Stimulated activated CD8-positive, alpha-beta memory T cell treated with anti-CD3 and anti-CD28 coated beads, Interleukin-4, amount 100 ng/mL, for 48 hours (primary cell): Measurements from ENCODE around the gene DEFB110.

Experiments
- DNase-seq: peaks from one replicate; pipeline ENCODE4 v3.0.0-alpha.2; 2020

The DEFB110 gene

DNA sequence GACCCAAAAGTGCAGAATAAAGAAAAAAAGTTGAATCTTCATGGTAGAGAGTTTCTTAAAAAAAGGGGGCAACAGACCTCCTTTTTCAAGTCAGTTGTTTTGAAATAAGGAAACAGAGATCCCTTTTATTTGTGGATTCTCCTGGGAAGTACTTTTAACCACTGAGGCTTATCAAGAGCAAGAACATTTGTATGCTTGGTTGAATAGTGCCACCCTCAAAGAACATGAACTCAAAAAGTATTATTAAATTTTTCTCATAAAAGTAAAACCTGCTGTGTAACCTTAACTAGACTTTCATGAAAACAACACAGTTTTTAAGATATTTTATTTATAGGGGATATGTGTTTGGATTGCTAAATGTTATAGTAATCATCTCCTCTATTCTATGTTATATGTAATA, at the start of gene DEFB110:
DEFB110 (minus strand) TSS at position 101 of the 400 bp plus-strand sequence; CDS start at position 42, 59 bp downstream.
- DNase-seq = no peak

DNA sequence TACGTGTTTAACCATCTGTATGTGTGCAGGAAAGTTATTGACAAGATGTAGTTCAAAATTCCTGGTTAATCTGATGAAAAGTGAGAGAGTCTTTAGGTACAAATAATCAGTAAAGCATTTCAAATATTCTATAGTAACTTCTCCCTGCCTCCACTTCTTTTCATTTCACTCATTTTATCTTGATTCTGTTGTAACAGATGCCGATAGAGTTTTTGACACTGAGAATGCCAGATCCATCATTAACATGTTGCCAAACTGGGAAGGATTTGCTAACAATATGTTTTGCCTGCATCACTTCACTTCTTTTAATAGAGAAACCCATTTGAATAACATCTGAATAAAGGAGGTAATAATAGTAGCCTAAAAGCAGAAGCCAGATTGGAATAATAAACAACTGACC, 48.3 kb upstream of the DEFB110 start:
- no peak for DNase-seq

DNA sequence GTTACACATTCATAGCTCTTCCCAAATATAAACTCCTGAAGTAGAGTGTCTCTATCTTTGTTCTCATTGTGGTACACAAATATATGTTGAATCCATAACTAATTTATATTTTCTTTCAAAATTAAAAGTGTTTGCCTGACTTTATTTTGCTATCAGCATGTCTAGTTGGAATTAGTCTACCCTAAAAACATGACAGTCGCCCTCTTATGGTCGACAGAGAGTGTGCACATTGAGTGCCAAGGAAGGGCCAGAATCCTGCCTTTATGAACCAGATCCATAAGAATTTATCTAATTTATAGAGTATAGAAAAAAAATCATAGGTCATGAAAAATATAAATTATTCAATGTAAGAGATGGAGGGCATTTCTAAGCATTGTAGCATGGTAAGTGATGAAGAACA, 40.3 kb upstream of the DEFB110 start:
- DNase-seq = no peak

DNA sequence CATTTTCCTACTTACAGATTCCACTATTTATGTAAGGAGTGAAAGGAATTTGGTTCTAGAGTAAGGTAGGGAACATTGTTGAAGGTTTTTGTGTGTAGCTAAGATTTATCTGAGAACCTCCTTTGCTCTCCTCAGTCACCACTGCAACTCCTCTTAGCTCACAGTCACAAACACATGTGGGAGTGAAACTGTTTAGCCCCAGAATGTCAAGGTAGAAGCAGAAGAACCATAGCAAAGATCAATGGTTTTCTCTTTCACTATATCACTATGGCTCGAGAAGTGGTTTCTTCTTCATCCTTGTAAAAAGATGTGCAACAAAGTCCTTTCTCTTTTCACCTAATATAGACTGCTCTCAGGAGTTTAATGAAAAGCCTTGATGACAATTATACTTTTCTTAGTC, 34.4 kb upstream of the DEFB110 start:
- no peak for DNase-seq

DNA sequence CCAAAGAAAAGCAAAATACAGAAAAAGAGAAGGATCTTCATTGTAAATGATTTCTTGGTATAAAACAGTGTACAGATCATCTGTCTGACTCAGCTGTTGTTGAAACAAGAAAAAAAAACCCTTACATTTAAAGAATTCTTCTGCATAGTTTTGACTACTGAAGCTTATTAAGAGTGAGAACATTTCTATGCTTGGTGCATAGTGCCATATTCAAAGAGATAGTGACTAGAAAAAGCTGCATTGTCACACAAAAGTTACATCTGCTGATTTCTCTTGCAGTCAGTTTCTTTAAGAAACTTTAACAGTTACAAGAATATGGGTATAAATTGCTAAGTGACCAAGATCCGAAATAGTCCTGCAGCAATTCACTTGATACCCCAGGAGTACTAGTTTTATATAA, 28.0 kb upstream of the DEFB110 start, which contains the start of gene DEFB112:
DEFB112 (minus strand) TSS at position 101 of the 400 bp plus-strand sequence; CDS start at position 41, 60 bp downstream.
- DNase-seq = no peak

DNA sequence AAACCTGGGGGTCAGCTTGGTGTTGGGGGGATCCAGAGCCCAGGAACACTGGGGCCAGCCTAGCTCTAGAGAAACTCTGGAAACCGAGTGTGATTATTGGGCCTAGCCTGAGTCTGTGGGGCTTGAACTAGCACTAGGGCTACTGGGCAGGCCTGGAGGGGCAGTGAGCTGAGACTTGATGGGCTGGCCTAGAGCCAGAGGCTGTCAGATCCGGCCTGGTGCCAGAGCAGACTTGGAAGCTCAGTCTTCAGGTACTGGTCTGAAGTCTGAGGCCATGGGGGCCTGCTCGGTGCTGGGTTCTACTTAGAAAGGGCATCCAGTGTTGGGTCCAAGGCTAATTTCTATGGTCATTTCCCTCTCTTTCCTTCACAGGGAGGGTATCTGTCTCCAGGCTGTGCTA, 25.2 kb upstream of the DEFB110 start:
- DNase-seq = no peak

DNA sequence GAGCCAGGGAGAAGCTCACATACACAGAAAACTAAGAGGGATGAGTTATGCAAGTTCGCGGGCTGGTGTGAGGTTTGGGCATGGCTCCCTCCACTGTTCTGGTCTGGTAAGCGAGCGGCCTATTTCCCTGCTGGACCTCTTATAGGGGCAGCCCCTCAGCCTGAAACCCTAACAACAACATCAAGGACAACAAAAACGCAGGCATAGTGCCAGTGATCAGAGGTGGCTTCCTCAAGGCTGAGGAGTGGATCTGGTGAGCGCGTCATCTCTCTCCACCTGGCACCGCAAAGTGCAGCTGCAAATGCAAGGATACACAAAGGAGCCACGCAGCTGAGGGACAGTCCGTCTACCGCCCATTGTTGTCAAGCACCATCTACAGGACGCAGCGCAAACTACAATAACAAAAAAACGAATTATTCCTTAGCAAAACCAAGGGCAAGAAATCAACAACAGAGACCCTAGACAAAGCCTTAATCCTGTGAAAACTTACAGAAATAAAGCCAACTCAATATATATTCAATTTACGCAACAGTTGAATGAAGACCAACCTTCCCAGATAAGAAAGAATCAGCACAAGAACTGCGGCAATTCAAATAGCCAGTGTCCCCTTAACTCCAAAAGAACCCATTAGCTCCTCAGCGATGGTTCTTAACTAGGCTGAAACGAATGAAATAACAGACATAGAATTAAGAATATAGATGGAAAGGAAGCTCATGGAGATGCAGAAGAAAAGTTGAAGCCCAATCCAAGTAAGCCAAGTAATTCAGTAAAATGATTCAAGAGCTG, 9.2 kb upstream of the DEFB110 start:
- no peak for DNase-seq

DNA sequence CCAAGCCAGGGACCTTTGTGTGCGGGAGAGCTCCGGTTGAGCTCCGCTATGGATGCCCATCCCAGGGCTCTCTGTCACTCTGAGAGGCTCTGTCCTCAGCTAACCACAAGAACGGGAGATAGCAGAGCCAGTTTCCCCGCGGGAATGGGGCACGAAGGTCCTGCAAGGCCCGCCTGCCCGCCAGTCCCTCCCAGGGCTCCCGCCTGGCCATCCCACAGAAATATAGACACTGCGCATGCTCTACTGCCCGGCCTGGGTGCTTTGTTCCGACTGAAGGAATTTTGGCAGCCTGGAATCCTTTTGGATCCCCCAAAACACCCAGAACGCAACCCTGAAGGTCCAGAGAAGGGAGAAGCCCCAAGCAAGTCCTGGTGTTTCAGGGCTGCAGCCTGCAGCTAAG, 8.6 kb upstream of the DEFB110 start:
- DNase-seq = no peak

DNA sequence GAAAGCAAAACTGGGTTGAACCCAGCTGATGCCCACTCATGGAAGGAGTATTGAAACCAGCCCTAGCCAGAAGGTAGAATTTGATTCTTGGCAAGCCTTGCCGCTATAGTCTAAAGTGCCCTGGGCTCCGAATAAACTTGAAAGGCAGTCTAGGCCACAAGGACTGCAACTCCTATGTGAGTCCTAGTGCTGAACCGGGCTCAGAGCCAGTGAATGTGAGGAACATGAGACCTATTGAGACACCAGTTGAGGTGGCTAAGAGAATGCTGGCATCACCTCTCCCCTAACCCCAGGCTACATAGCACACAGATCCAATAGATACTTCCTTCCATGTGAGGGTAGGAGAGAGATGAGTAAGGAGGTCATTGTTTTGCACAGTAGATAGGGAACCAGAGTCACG, 3.5 kb upstream of the DEFB110 start:
- DNase-seq = no peak

DNA sequence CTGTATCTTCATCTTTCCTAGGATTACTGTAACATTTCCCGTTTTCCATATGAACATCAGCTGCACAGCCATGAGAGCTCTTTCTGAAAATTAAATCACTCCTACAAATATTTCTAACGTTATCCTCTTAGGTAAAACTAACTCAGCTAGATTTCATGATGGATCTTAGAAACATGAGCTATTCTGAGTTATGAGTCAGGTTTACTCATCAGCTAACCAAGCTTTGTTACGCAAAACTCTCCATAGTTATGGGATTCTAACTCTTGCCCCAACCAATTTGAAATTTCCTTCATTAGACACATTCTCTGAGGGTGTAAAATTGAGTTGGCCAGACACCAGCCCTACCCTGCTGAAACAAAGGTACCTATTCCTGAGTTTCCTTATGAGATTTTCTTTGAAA, 14.0 kb downstream of the DEFB110 start:
- DNase-seq = no peak

DNA sequence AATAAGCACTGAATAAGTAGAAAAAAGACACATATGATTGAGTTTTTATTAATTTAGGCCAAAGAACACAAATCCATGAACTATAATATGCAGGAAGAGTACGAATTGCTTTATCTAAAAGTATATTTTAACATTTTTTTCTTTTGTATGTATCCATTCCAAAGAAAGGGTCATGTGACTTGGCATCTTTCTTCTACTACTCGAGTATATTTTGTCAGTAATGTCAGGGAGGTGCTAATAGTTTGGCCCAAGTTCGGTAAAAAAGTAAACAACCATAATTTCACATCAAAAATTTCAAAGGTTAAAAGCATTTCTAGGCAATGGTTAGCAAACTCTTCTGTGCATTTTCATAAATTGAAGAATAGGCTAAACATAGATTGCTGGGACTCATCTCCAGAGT, 18.7 kb downstream of the DEFB110 start:
- no peak for DNase-seq

DNA sequence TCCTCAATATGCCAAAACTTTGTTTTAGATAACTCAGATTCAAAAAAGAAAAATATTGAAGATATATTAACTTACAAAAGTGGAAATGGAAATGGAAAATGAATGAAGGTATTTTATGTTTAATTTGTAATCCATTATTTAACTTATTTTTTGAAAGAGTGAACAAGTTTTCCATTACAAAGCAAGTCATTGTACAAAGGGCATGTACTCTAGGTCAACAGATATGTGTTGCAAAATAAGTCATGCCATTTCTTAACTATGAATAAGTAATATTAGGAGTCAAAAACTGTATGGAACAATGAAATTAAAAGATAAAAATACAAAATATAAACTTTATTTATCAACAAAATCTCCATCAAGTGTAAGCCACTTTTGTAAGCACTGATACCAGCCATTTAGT, 26.5 kb downstream of the DEFB110 start:
- no peak for DNase-seq

DNA sequence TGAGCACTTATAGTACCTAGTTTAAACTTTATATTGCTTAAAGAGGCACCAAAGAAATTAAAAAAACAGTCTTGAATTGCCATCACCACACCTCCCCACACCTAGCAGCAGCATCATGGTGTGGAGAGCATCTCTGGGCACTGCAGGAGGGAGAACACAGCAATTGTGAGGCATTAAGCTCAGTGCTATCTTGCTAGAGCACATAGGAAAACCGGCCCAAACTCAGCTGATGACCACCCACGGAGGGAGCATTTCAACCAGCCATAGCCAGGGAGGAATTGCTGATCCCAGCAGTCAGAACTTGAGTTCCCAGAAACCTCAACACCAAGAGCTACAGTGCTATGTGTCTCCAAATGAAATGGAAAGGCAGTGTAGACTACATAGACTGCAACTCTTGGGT, 32.9 kb downstream of the DEFB110 start:
- DNase-seq = no peak

DNA sequence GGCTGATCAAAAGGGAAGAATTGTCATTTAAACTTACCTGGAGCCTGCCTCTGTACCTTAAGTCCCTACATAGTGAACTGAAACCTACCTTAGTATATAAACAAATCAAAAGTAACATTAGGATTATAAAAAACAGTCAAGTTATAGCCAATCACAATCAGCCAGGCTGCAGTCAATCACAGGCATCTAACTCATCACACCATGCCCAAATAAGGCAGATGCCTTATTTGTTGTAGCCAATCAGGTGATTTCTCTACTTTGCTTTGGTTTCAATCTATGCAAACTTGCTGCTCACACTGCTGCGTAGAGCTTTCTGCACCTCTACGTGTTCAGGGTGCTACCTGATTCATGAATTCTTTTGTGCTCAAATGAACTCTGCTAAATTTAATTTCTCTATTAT, 34.0 kb downstream of the DEFB110 start:
- DNase-seq = no peak

DNA sequence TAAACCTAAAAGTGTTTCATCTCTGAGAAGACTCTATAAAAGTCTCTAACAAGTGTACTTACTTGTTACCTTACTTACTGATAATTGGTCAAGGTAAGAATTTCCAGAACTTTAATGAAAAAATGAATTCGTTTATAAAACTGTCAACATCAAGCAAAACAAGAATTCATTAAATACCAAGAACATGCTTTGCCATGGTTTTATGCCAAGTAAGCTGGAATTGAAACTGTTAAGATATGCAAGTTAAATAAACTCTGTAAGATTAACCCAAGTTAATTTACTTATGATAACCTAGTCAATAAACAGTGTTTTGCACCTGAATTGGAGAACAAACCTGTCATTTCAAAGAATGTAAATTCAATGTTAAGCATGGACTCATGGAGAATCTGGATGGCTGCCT, 35.2 kb downstream of the DEFB110 start:
- DNase-seq = no peak

DNA sequence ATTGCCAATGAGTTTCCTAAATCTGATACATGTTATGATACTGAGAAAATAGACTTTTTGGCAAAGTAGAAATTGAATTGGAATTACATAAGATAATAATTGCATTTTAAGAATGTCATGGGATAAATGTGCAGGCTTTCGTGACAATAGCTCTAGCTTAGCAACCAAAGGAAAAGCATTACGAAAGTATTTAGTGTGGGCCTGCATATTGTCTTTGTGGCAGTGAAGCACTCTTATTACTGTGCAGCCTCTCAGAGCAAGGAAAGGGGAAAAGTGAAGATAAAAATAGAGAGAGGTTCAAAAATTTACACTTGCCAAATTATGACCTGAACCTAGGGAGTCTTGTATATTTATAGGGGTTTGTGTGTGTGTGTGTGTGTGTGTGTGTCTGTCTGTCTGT, 39.7 kb downstream of the DEFB110 start:
- DNase-seq = no peak

DNA sequence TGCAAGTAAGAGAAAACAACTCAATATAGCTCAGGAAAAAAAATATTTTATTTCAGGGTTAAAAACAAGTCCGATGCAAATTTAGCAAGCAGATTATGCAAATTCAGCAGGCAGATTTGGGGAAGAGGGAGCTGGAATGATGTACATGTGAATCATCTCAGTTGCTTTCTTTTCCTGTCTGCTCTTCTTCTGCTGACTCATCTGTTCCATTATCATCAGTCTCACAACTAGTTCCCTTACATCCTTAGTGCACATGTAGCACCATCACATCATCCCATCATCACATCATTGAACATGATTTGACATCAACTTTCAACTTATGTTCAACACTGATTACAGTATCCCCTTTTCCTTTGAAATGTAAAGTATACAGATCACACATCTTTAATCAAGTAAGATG, 40.9 kb downstream of the DEFB110 start:
- no peak for DNase-seq

DNA sequence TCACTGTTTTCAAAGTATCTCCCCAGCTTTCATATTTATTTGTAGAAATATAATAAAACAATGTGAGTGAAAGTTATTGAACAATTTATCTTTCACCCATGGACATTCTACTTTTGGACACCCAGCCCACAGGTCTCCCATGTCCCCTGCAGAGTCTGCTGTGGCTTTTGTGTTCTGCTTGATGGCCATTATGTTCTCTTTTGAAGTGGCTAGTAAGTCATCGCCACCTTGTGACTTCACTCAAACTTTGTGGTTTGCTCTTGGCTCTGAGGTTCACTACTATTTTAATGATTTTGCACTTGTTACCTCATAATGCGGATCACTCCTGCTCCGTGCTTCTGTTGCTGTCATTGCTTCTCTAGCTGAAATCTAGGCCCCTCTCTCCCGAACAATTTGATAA, 42.2 kb downstream of the DEFB110 start:
- no peak for DNase-seq

DNA sequence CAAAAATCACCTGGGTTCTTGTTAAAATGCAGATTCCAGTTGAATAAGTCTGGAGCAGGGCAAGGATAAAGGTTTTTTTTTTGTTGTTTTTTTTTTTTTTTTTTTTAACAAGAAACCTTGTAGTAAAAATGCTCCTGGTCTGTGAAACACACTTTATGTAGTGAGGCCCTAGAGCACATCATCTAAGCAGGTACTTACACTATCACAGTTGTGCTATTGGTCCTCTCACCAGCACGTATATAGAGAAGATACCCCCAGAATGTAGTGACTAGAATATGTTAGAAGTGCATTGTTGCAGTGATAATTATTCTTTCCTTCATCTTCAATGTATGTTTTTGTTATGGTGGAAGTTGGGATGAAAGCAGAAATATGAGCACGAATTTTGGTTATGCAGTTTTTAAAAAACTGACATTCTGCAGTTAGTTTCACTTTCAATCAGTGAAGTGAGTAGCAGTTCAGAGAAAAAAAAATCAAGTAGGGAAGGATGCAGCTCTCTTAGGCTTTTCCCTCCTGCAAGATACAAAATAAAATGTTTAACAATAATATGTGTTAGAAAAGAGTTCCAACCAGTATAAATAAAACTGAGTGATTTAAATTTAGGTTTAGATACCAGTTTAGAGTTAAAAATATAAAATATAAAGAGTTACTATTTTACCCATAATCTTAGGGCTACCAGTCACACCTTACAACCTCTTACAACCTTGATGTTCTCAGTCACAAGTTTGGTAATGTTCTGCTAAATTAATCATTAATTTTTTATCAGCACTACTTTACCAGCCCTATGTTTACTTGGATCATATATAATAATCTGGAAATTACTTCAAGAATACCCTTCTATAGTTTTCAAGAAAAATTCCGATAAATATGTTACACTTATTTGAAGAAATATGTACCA, 43.2 kb downstream of the DEFB110 start:
- no peak for DNase-seq

DNA sequence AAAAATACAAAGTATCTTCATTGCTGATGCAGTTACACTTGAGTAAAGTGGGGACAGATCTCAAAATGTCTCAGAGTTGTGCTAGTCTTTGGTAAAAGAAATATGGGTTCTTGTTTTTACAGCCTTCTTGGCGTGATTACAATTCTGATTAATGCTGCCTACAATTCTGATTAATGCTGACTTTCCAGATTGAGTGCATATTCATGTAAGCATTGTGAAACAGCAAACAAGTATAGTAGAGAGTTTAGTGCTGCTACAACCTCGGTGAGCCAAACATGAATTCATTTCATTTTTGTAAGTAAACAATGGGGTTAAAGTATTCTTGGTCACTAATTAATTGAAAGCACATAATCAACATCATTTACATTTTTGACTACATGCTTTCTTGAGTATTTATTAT, 52.2 kb downstream of the DEFB110 start, which contains the start of gene DEFB113:
DEFB113 (minus strand) TSS at position 21 of the 400 bp plus-strand sequence; CDS start at position 21, 0 bp downstream.
- DNase-seq = no peak
